Stimulated activated CD8-positive, alpha-beta memory T cell treated with anti-CD3 and anti-CD28 coated beads, Interleukin-12 subunit alpha, Interleukin-12 subunit beta, amount 100 ng/mL, for 4 hours (primary cell): Measurements from ENCODE around the gene SCUBE3.
A peak's percentile ranks its signal among the peaks of the same experiment; 100 is the strongest.

Experiments
- DNase-seq: peaks from one replicate; pipeline ENCODE4 v3.0.0-alpha.2; 2020; ENCODE audit warnings: low read depth

Gene SCUBE3

GRCh38 chr6:35272005-35272404 lies 58.2 kb downstream of the SCUBE3 start:
- DNase-seq: no peak

DNA sequence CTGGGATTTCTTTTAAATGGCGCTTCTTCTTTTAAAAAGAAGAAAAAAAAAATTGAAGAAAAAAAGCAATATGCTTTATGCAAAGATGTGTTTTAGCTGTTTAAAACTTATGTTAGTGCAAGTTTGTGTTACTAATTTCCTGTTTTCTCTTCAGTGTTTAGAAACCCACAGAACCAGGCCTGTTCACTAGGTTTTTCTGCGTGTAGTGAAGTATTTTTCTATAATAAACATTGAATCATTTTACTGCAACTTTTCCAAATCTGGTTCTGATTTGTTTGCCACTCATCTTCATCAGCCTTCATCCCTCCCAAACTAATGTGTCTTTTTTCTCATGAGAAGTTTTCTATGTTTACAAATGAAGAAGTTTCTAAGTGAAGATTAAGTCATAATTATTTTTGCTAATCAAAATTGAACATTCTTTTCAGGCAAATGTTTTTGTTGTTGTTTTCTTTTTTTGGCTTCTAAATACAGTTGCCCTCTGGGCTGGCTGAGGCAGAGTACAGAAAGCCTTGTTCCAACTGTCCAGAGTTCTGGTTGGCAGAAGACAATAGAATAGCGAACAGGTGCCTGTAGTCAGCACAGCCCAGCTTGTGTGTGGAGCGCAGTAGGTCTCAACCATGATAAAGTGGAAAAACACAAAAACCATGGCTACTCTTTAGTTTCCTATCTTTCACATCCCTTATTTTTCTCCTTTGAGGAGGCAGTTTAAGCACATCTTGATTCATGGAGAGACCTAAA lies 60.2 kb downstream of the SCUBE3 start:
- DNase-seq: no peak

GRCh38 chr6:35275744-35276260 lies 62.0 kb downstream of the SCUBE3 start:
- no peak for DNase-seq

DNA sequence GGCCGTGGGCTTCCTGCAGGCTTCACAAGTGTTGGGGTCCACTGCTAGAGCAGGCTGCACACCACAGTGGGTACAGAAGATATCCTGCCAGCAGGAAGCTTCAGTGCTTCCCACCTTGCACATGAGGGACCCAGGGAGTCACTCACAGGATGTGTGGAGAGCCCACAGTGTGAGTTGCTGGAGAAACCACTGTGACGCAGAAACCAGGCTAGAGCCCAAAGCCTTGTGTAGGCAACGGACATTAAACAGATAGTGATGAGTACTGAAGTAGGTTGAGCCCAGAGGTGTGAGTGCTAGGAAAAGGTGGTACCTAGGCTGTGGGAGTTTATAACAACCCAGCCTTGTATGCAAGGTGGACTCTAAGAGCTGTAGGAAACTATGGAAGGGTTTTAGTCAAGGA lies 65.0 kb downstream of the SCUBE3 start:
- no peak for DNase-seq

DNA sequence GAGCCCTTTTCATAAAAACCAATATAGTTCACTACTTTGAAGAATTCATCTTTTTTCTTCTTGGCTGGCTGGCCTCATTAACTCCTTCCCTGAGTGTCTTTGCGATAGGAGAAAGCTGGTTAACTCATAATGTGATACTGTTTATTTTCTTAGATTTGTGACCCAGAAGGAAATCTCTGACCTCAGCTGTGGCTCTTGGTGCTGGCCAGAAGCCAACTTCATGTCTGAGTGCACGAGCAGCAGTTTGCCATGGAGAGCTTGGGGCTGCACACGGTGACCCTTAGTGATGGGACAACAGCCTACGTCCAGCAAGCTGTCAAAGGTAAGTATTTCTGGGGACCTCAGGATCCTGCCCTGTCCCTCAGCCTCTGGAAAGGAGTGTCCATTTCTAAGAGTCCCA lies 67.1 kb downstream of the SCUBE3 start:
- DNase-seq: no peak

GRCh38 chr6:35282472-35282871 lies 68.7 kb downstream of the SCUBE3 start:
- DNase-seq: no peak

GRCh38 chr6:35283361-35283760 lies 69.6 kb downstream of the SCUBE3 start:
- no peak for DNase-seq

DNA sequence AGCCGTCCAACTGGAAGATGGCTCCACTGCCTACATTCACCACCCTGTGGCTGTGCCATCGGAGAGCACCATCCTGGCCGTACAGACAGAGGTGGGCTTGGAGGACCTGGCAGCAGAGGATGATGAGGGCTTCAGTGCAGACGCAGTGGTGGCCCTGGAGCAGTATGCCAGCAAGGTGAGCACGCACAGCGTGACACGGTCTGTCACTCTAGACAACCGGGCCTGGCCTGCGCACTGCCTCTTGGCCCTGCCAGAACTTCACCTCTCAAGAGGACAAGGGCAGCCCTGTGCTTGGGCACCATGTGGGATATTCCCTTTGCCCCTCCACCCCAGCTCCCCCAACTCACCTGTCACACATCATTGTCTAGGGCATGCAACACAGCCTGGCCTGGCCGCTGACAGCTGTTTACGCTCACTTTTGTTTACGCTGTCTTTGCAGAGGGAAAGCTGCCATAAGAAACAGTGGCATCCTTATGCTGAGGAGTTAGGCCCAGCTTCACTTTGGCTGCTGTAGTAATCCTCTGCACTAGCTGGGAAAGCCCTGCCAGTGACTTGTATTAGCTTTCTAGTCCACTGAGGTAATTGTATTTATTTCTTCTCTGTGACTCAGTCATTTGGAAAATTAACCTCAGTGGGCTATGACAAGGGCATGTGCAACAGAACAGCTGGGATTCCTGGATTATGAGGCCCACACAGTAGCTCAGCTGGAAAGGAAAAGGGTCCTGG lies 74.1 kb downstream of the SCUBE3 start:
- DNase-seq: no peak

DNA sequence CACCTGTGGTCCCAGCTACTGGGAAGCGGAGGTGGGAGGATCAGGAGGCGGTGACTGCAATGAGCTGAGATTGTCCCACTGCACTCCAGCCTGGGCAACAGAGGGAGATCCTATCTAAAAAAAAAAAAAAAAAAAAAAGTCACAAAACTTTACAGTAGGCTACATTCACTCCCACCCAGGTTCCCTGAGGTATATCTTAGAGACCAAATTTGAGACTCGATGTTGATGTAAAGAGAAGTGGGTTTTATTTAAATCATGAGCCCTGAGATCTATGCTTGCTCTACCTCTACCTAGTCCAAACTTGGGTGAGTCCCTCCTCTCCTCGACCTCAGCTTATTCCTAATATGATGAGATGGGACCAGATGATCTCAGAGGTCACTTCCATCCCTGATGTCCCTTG lies 75.1 kb downstream of the SCUBE3 start:
- DNase-seq: no peak

DNA sequence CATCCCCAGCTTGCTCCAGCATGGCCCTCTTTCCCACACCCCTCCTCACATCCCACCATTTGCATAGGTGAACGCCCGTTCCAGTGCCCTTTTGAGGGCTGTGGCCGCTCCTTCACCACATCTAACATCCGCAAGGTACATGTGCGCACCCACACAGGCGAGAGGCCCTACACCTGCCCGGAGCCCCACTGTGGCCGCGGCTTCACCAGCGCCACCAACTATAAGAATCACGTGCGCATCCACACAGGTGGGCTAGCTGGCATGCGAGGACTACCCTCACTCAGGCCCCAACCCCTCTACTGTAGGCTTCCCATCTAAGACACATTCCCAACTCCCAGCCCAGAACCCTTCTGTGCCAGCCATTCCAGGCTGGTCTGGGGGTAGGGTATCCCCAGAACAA lies 77.7 kb downstream of the SCUBE3 start:
- DNase-seq: no peak

DNA sequence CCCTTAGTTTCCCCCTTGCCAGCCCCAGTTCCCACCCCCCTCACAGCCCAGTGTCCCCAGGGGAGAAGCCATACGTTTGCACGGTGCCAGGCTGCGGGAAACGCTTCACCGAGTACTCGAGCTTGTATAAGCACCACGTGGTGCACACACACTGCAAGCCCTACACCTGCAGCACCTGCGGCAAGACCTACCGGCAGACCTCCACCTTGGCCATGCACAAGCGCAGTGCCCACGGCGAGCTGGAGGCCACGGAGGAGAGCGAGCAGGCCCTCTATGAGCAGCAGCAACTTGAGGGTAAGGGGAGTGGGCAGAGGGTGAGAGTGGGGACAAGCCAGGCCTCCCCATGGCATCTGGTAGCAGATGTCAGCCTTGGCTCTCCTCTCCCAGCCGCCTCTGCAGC lies 78.7 kb downstream of the SCUBE3 start:
- no peak for DNase-seq

GRCh38 chr6:35293681-35294080 lies 79.9 kb downstream of the SCUBE3 start:
- no peak for DNase-seq

GRCh38 chr6:35294308-35294945 lies 80.7 kb downstream of the SCUBE3 start:
- no peak for DNase-seq

- DNase-seq: no peak
These were observed 81.3 kb downstream of the SCUBE3 start for GRCh38 chr6:35295036-35295435.

- no peak for DNase-seq
These were observed 82.0 kb downstream of the SCUBE3 start for GRCh38 chr6:35295521-35296315.

DNA sequence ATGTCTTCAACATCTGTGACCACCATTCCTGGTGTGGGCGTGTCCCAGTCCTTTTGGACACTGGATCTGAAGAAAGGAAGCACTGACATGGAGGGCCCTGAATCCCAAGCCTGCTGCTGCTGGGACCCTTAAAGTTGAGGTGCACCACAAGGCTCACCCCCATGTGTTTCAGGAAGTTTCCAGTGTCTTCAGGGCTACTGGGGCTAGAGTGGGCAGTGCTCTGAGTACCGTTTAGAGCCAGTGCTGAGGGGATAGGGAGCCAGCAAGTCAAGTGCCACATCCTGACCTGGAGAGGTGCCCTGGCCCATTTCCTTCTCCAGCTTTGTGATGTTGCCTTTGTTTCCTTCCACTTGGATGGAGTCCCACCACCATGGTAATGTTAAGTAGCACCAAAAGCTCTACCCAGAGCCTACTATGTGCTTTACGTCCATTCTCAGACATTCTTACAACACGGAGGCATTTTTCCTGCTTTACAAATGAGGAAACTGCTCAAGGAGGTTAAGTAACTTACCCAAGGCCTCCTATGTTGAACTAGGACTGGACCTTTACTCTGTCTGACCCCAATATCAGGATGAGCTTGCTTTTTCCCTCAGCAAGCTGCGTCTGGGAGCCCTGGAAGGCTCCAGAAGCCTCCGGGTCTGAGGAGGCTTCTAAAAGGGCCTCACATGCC lies 83.3 kb downstream of the SCUBE3 start:
- no peak for DNase-seq

DNA sequence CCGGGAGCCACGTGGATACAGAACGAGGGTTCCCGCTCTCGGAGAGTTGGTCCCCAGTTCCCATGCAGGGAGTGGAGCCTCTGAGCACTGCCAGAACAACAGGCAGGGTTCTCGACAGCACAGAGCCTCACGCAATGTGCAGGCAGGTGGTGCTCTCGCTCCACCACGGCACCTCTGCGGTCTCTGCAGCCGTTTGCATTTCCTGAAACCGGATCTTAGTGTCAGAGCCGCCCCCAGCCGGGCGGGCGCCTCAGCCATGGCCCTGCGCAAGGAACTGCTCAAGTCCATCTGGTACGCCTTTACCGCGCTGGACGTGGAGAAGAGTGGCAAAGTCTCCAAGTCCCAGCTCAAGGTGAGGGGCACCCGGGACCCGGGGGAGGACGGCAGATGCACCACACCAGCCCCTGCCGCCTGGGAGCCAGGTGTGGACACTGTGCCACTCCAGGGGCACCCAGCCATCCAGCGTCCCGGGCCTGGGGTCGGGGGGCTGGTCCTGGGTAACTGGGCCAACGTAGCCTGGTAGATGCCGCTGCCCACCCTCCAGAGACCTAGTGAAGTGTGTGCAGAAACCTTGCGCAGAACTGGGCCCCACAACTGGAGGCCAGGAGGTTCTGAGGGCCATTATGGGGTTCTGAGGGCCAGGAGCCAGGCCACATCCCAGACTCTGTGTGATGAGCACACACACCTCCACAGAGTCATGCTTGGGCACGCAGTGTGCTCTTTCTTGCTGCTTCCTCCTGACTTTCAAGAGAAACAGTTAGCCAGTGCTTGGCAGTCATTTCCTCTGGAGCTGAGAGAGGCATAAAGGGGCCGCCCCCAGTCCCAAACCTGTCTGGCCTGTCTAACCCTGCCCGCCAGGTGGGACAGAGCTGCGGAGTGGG lies 84.1 kb downstream of the SCUBE3 start, which contains the start of gene DEF6:
DEF6 (plus strand) TSS at position 218 of the 881 bp plus-strand sequence; CDS start at position 257, 39 bp downstream.
- peak; percentile 78 for DNase-seq

DNA sequence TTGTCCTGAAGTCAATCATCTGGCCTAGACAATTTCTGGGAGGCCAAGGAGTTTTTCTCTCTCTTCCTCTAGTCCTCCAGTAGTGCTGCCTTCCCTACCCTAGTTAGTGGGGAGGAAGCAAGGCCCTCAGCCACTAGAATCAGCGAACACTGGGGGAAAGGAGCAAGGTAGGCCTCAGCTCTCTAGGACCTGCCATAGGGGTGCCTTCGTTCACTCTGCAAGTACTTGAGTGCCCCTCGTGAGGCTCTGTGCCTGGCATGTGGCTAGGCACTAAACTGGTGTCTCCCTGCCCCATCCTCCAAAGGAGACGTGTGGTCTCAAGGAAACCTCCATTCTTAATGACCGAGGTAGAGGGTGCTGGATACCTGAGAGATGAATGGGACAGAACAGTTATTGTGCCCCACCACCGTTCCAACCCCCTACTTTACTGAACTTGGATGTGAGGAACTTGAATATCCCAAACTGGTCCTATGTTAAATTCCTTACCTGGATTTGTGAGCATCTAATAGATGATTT lies 84.9 kb downstream of the SCUBE3 start:
- no peak for DNase-seq

DNA sequence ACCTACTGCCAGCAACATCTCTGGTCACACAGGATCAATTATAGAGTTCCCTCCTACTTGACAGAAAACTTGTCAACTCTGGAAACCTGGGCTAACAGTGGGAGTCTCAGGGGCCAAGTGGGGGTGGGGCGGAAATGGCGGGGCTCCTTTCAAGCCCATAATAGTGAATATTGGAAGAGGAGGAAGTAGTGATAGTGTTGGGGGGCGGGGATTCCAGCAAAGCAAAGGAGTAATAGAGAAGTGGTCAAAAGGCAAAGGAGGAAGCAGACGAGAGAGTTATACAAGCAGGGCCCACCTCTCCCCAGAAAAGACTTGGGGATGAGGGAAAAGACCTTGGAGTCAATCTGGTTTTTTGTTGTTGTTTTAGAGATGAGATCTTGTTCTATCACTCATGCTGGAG lies 85.9 kb downstream of the SCUBE3 start:
- DNase-seq: no peak

- no peak for DNase-seq
These were observed 87.1 kb downstream of the SCUBE3 start for GRCh38 chr6:35300848-35301247.
